ENCODE data around the gene PARD6B.

PARD6B gene

GRCh38 chr20:50729901-50730764 is 1.2 kb upstream of the PARD6B start:
- TF ChIP-seq CTCF (IDR thresholded peaks at IDR 0.05) = no peak

- no peak for TF ChIP-seq CTCF (IDR thresholded peaks at IDR 0.05)
Observed at GRCh38 chr20:50730765-50731054, 670 bp upstream of the PARD6B start.

GRCh38 chr20:50731930-50732690 is 730 bp downstream of the PARD6B start:
- TF ChIP-seq CTCF (IDR thresholded peaks at IDR 0.05) = no peak

- no peak for TF ChIP-seq CTCF (IDR thresholded peaks at IDR 0.05)
Observed at GRCh38 chr20:50733644-50734349, 2.4 kb downstream of the PARD6B start.

GRCh38 chr20:50734730-50735679 is 3.6 kb downstream of the PARD6B start:
- TF ChIP-seq CTCF (IDR thresholded peaks at IDR 0.05) = no peak

GRCh38 chr20:50735813-50736212 is 4.4 kb downstream of the PARD6B start:
- no peak for TF ChIP-seq CTCF (IDR thresholded peaks at IDR 0.05)

- TF ChIP-seq CTCF (IDR thresholded peaks at IDR 0.05) = no peak
Observed at GRCh38 chr20:50737352-50737751, 6.0 kb downstream of the PARD6B start.
